Measurements from ENCODE around the gene BTBD2. TPM values are rescaled to one million over a fixed set of nuclear protein-coding genes. Genes with fewer than 3 reads are reported as not detected.

BTBD2 gene
- total and polyA plus RNA-seq, 2 of the 13 experiments (the other 11 are each of a cell fraction or from before 2014, with no cell fraction given) = 28.1 to 45.3 TPM

DNA sequence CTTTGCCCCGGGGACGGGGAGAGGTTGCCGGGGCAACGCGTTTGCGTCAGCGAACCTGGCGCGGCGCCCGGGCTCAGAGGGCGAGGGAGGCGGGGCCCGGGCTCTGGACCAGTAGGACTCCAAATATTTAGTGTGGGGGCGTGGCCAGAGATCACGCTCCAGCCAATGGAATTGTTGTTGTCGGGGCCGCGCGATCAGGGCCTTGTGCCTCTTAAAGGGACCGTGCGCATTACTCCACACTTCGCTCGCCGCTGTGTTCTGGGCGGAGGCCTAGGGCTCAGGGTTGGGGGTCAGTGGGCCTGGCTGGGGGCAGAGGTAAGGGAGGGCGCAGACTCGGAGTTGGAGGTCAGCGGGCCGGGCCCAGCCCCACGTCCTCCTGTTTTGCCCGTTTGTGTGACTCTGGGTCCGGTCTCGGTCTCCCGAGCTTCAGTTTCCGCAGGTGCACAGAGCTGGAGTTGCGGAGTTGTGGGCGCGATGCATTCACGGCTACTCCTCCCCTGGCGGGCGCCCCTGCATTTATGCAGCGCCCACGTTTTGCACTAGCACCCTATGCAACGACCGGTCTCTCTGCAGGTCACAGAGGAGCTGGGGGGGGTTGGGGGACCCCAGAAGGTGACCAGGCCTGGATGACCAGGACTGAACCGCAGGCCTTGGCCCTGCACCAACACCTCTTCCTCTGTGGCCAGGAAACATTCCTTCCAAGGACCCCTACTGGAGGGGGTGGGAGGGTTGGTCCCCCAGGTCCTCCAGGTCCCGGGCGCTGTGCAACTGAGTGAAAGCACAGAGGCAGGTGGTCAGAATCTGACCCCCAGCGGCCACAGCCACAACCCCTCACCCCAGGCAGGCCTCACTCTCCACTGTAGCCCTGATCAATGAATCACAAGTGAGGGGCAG is 46.2 kb upstream of the BTBD2 start (continued):
- TF ChIP-seq PITX1 (CRISPR knock-in tag; IDR thresholded peaks at IDR 0.05) (peak; percentile 34; the same call in 1 of the 2 replicates), ZFYVE20 (CRISPR knock-in tag; IDR thresholded peaks at IDR 0.05; ENCODE audit: borderline replicate concordance, low read depth) (no peak), TP53 (CRISPR knock-in tag; conservative IDR thresholded peaks at IDR 0.05) (no peak), HOXA7 (CRISPR knock-in tag; IDR thresholded peaks at IDR 0.05) (no peak), ZNF839 (CRISPR knock-in tag; IDR thresholded peaks at IDR 0.05; ENCODE audit: borderline replicate concordance) (no peak), MZF1 (CRISPR knock-in tag; IDR thresholded peaks at IDR 0.05; ENCODE audit: borderline replicate concordance) (no peak), YEATS4 (CRISPR knock-in tag; IDR thresholded peaks at IDR 0.05; ENCODE audit: borderline replicate concordance) (no peak), ZNF678 (CRISPR knock-in tag; IDR thresholded peaks at IDR 0.05) (no peak), ZNF746 (CRISPR knock-in tag; IDR thresholded peaks at IDR 0.05) (no peak), THYN1 (CRISPR knock-in tag; IDR thresholded peaks at IDR 0.05; ENCODE audit: borderline replicate concordance, low read depth) (no peak), ZNF670 (CRISPR knock-in tag; IDR thresholded peaks at IDR 0.05; ENCODE audit: borderline replicate concordance) (peak; percentile 43; the same call in 1 of the 2 replicates), ESRRA (CRISPR knock-in tag; IDR thresholded peaks at IDR 0.05; ENCODE audit: low read depth) (0 out of 2 replicates have a peak, but pooled peaks have one; percentile 33), HES4 (CRISPR knock-in tag; IDR thresholded peaks at IDR 0.05; ENCODE audit: borderline replicate concordance) (no peak), ZNF501 (CRISPR knock-in tag; IDR thresholded peaks at IDR 0.05) (peak; percentile 61), ZNF792 (CRISPR knock-in tag; IDR thresholded peaks at IDR 0.05) (peak; percentile 30; the same call in 1 of the 2 replicates)
- TF ChIP-seq, protein P1, sequence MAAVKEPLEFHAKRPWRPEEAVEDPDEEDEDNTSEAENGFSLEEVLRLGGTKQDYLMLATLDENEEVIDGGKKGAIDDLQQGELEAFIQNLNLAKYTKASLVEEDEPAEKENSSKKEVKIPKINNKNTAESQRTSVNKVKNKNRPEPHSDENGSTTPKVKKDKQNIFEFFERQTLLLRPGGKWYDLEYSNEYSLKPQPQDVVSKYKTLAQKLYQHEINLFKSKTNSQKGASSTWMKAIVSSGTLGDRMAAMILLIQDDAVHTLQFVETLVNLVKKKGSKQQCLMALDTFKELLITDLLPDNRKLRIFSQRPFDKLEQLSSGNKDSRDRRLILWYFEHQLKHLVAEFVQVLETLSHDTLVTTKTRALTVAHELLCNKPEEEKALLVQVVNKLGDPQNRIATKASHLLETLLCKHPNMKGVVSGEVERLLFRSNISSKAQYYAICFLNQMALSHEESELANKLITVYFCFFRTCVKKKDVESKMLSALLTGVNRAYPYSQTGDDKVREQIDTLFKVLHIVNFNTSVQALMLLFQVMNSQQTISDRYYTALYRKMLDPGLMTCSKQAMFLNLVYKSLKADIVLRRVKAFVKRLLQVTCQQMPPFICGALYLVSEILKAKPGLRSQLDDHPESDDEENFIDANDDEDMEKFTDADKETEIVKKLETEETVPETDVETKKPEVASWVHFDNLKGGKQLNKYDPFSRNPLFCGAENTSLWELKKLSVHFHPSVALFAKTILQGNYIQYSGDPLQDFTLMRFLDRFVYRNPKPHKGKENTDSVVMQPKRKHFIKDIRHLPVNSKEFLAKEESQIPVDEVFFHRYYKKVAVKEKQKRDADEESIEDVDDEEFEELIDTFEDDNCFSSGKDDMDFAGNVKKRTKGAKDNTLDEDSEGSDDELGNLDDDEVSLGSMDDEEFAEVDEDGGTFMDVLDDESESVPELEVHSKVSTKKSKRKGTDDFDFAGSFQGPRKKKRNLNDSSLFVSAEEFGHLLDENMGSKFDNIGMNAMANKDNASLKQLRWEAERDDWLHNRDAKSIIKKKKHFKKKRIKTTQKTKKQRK (IDR thresholded peaks at IDR 0.05; ENCODE audit: low read length) = no peak
- TF ChIP-seq, protein P2, sequence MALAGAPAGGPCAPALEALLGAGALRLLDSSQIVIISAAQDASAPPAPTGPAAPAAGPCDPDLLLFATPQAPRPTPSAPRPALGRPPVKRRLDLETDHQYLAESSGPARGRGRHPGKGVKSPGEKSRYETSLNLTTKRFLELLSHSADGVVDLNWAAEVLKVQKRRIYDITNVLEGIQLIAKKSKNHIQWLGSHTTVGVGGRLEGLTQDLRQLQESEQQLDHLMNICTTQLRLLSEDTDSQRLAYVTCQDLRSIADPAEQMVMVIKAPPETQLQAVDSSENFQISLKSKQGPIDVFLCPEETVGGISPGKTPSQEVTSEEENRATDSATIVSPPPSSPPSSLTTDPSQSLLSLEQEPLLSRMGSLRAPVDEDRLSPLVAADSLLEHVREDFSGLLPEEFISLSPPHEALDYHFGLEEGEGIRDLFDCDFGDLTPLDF (CRISPR knock-in tag; IDR thresholded peaks at IDR 0.05) = peak; percentile 55; the same call in 1 of the 2 replicates
- TF ChIP-seq, protein P3, sequence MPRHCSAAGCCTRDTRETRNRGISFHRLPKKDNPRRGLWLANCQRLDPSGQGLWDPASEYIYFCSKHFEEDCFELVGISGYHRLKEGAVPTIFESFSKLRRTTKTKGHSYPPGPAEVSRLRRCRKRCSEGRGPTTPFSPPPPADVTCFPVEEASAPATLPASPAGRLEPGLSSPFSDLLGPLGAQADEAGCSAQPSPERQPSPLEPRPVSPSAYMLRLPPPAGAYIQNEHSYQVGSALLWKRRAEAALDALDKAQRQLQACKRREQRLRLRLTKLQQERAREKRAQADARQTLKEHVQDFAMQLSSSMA (CRISPR knock-in tag; IDR thresholded peaks at IDR 0.05) = no peak
- TF ChIP-seq, protein P4, sequence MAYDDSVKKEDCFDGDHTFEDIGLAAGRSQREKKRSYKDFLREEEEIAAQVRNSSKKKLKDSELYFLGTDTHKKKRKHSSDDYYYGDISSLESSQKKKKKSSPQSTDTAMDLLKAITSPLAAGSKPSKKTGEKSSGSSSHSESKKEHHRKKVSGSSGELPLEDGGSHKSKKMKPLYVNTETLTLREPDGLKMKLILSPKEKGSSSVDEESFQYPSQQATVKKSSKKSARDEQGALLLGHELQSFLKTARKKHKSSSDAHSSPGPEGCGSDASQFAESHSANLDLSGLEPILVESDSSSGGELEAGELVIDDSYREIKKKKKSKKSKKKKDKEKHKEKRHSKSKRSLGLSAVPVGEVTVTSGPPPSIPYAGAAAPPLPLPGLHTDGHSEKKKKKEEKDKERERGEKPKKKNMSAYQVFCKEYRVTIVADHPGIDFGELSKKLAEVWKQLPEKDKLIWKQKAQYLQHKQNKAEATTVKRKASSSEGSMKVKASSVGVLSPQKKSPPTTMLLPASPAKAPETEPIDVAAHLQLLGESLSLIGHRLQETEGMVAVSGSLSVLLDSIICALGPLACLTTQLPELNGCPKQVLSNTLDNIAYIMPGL (CRISPR knock-in tag; IDR thresholded peaks at IDR 0.05; ENCODE audit: borderline replicate concordance in 1 of 2, low read depth in 1 of 2) = peak; percentile 12 to 38; a peak in 2 of 4 replicates
- TF ChIP-seq, protein P5, sequence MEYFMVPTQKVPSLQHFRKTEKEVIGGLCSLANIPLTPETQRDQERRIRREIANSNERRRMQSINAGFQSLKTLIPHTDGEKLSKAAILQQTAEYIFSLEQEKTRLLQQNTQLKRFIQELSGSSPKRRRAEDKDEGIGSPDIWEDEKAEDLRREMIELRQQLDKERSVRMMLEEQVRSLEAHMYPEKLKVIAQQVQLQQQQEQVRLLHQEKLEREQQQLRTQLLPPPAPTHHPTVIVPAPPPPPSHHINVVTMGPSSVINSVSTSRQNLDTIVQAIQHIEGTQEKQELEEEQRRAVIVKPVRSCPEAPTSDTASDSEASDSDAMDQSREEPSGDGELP (IDR thresholded peaks at IDR 0.05; ENCODE audit: borderline replicate concordance, low read depth) = peak; percentile 15; the same call in 1 of the 2 replicates

All from HepG2 (cell line).